GM12878 (cell line): ENCODE data around the gene POLR3G. TPM values are rescaled to one million over a fixed set of nuclear protein-coding genes. Genes with fewer than 3 reads are reported as not detected.

Experiments used
- ATAC-seq: fragments of 200-7000 bp; cut with Tn5 transposase; 3 replicates; pipeline ENCODE4 v1.9.1; 2020; ENCODE audit warnings: mild to moderate bottlenecking, moderate library complexity
- BruUV-seq: library from RNA; stranded (reverse); fragments of 400-500 nt; replicated peaks from 2 replicates; lab custom pipeline; 2021; lab: Mats Ljungman, UMichigan
- CTCF ChIA-PET: fragments of 300-600 bp; sonication (Branson Sonifier 250); formaldehyde crosslinking; extraction: SDS; loops from one replicate; lab custom pipeline; 2021; ENCODE audit warnings: inconsistent platforms; lab: Yijun Ruan, JAX
- POLR2A ChIA-PET: fragments of 350-600 bp; formaldehyde crosslinking; extraction: SDS; loops from one replicate; lab custom pipeline; 2021; ENCODE audit warnings: inconsistent platforms; lab: Charles Lee
- RAD21 ChIA-PET: fragments of 300-600 bp; sonication (Branson Sonifier 250); formaldehyde crosslinking; loops from one replicate; lab custom pipeline; 2023; ENCODE audit warnings: antibody characterized with exemption; ENCODE audit not compliant: unreplicated experiment; lab: Charles Lee
- SMC1A ChIA-PET: fragments of 300-600 bp; sonication (Branson Sonifier 250); formaldehyde crosslinking; loops from one replicate; lab custom pipeline; 2023; ENCODE audit not compliant: unreplicated experiment, uncharacterized antibody; lab: Charles Lee
- DNase-seq: peaks from one replicate; pipeline ENCODE4 v3.0.0-alpha.2; 2011; ENCODE audit warnings: low read depth, low spot score
- FAIRE-seq: peaks from 3 replicates; lab custom pipeline; 2011; peaks lifted over from hg19 to GRCh38; lab: Jason Lieb, UNC
- H2AFZ ChIP-seq: 2 replicates; pipeline ENCODE4 v1.6.0; 2011; ENCODE audit warnings: low read depth, low read length, control low read depth; ENCODE audit not compliant: control insufficient read depth
- H3K27ac ChIP-seq: 2 replicates; pipeline ENCODE4 v1.5.1; 2011; ENCODE audit warnings: control low read depth; ENCODE audit not compliant: control insufficient read depth, insufficient read depth
- H3K27me3 ChIP-seq, 2 experiments: replicated peaks in 1 of 2; 2 replicates each; pipeline versions ENCODE4 v1.6.0 to v1.6.1; 2011; ENCODE audit warnings: low read length in 1 of 2; ENCODE audit not compliant: control insufficient read depth in 2 of 2, insufficient read depth in 2 of 2
- H3K36me3 ChIP-seq, 2 experiments: 2 replicates each; pipeline ENCODE4 v1.5.1; 2011; ENCODE audit warnings: low read length in 1 of 2; ENCODE audit not compliant: control insufficient read depth in 2 of 2, insufficient read depth in 2 of 2
- H3K4me1 ChIP-seq: 2 replicates; pipeline ENCODE4 v1.6.1; 2011; ENCODE audit warnings: mild to moderate bottlenecking, low read length, moderate library complexity, mixed read lengths; ENCODE audit not compliant: control insufficient read depth, insufficient read depth
- H3K4me2 ChIP-seq: 2 replicates; pipeline ENCODE4 v1.6.0; 2011; ENCODE audit warnings: control low read depth; ENCODE audit not compliant: control insufficient read depth, insufficient read depth
- H3K4me3 ChIP-seq: fragments of 200-600 bp; sonication (generic); 2 replicates; pipeline ENCODE4 v1.5.1; 2016
- H3K79me2 ChIP-seq: 2 replicates; pipeline ENCODE4 v1.6.0; 2011; ENCODE audit warnings: low read length; ENCODE audit not compliant: control insufficient read depth, insufficient read depth
- H3K9ac ChIP-seq: 2 replicates; pipeline ENCODE4 v1.8.0; 2011; ENCODE audit warnings: low read length, control low read depth, mixed read lengths; ENCODE audit not compliant: control insufficient read depth, insufficient read depth
- H3K9me3 ChIP-seq: replicated peaks from 3 replicates; pipeline ENCODE4 v1.5.1; 2011; ENCODE audit warnings: mild to moderate bottlenecking, low read length; ENCODE audit not compliant: control insufficient read depth, insufficient read depth
- H4K20me1 ChIP-seq: 2 replicates; pipeline ENCODE4 v1.6.0; 2011; ENCODE audit not compliant: control insufficient read depth, insufficient read depth
- CHD2 ChIP-seq: IDR thresholded peaks from 2 replicates; pipeline ENCODE4 v1.6.1; 2011; ENCODE audit warnings: low read depth, low read length, improper control_type of control experiment, borderline replicate concordance
- CHD4 ChIP-seq: fragments of 200-600 bp; sonication (generic); IDR thresholded peaks from 2 replicates; pipeline ENCODE4 v1.6.1; 2016; ENCODE audit warnings: mild to moderate bottlenecking
- E2F4 ChIP-seq: IDR thresholded peaks from 2 replicates; pipeline ENCODE4 v1.6.1; 2012; ENCODE audit warnings: low read depth, low read length, improper control_type of control experiment
- E2F8 ChIP-seq: fragments of 450-650 bp; IDR thresholded peaks from 2 replicates; pipeline ENCODE4 v1.6.1; 2018; ENCODE audit warnings: mild to moderate bottlenecking, low read depth, moderate library complexity; ENCODE audit not compliant: partially characterized antibody
- GABPA ChIP-seq: IDR thresholded peaks from 2 replicates; pipeline ENCODE4 v1.6.1; 2014; ENCODE audit warnings: antibody characterized with exemption, low read depth, mild to moderate bottlenecking, inconsistent platforms
- MXI1 ChIP-seq: fragments of 150-350 bp; IDR thresholded peaks from 2 replicates; pipeline ENCODE4 v1.6.1; 2011; ENCODE audit warnings: low read depth, mild to moderate bottlenecking, inconsistent platforms, low read length, improper control_type of control experiment
- NFIC ChIP-seq: IDR thresholded peaks from 2 replicates; pipeline ENCODE4 v1.6.1; 2012; ENCODE audit warnings: low read depth, mild to moderate bottlenecking, inconsistent platforms, low read length, moderate library complexity
- NFXL1 ChIP-seq: fragments of 450-650 bp; IDR thresholded peaks from 2 replicates; pipeline ENCODE4 v1.6.1; 2017; ENCODE audit warnings: antibody characterized with exemption, mild to moderate bottlenecking, borderline replicate concordance
- NRF1 ChIP-seq: conservative IDR thresholded peaks from 2 replicates; pipeline ENCODE4 v1.6.1; 2011; ENCODE audit warnings: mild to moderate bottlenecking, low read depth, low read length, improper control_type of control experiment
- PAX5 ChIP-seq: IDR thresholded peaks from 2 replicates; pipeline ENCODE4 v1.6.1; 2011; ENCODE audit warnings: low read depth, low read length, borderline replicate concordance
- POLR2AphosphoS5 ChIP-seq: IDR thresholded peaks from 2 replicates; pipeline ENCODE4 v1.6.1; 2011; ENCODE audit warnings: mild to moderate bottlenecking, low read length, inconsistent platforms
- PRDM15 ChIP-seq: fragments of 450-650 bp; formaldehyde crosslinking; IDR thresholded peaks from 2 replicates; pipeline ENCODE4 v1.4.0; 2020; ENCODE audit warnings: mild to moderate bottlenecking, moderate library complexity
- RELA ChIP-seq: fragments of 450-650 bp; IDR thresholded peaks from 2 replicates; pipeline ENCODE4 v1.8.0; 2014; ENCODE audit warnings: borderline replicate concordance; ENCODE audit not compliant: partially characterized antibody
- SMARCA5 ChIP-seq: fragments of 450-650 bp; IDR thresholded peaks from 2 replicates; pipeline ENCODE4 v1.6.1; 2017; ENCODE audit warnings: mild to moderate bottlenecking
- ZBTB4 ChIP-seq: fragments of 450-650 bp; formaldehyde crosslinking; IDR thresholded peaks from 2 replicates; pipeline ENCODE4 v1.4.0; 2022; ENCODE audit warnings: mild to moderate bottlenecking, moderate library complexity
- in situ Hi-C: fragments of 300-500 bp; cut with MboI; formaldehyde crosslinking; loops from 9 replicates; pipeline ENCODE4 v1.14.3; 2018; ENCODE audit warnings: mixed read lengths
- intact Hi-C: fragments of 100-400 bp; cut with micrococcal nuclease; formaldehyde crosslinking; loops from one replicate; pipeline ENCODE4 v1.14.2; 2022; ENCODE audit not compliant: unreplicated experiment
- polyA plus RNA-seq, 11 experiments: library from polyadenylated mRNA; depleted of rRNA in 4 of 11; unstranded in 6 of 11; stranded (reverse) in 5 of 11; fragments of >200 nt; fragmentation: Nextera tagmentation in 4 of 11; fragmentation: Illumina TruSeq in 1 of 11; extraction: Ambion mirVana in 4 of 11; extraction: Trizol in 1 of 11; gene quantifications; 1 replicate in 1 of 11; 2 replicates in 10 of 11; pipeline versions ENCODE4 v1.2.1 to v1.2.3, GENCODE V29; 2011 to 2016; ENCODE audit warnings: inconsistent platforms in 2 of 11, missing spikeins in 2 of 11, low read depth in 1 of 11
- total RNA-seq, 4 experiments: library from RNA; depleted of rRNA in 3 of 4; stranded (reverse); fragments of >200 nt in 3 of 4; fragmentation: Illumina TruSeq in 1 of 4; extraction: Trizol in 1 of 4; gene quantifications; 2 replicates each; pipeline versions ENCODE4 v1.2.1 to v1.2.3, GENCODE V29; 2013 to 2021

POLR3G gene
- total and polyA plus RNA-seq, 10 of the 15 experiments (the other 5 are each of a cell fraction or from before 2014, with no cell fraction given), result 15.2 to 50.9 (median 27.5) TPM

- RAD21 ChIA-PET, result no interaction called here
- ATAC-seq, result no peak
- Histone ChIP-seq H3K9me3 (no peaks in the 10 kb centered on the region), H3K27ac (no peak overlapping the region), H3K27me3 (peaks cover under 1 to 16% of the 10 kb centered on the region in 2 experiments; a peak in 3 of 4 replicates), H3K4me1 (no peaks in the 10 kb centered on the region), H3K36me3 (no peaks in the 10 kb centered on the region), H3K9ac (no peak overlapping the region), H4K20me1 (no peaks in the 10 kb centered on the region), H3K79me2 (no peaks in the 10 kb centered on the region), H3K4me3 (no peak overlapping the region), H3K4me2 (no peak overlapping the region), H2AFZ (no peak overlapping the region)
- no peak for DNase-seq
- BruUV-seq, result no TSS peak
- in situ Hi-C loops, result no loop called here
- CTCF ChIA-PET, result no interaction called here
- POLR2A ChIA-PET, result no interaction called here
- SMC1A ChIA-PET, result interaction anchor here (0.6 kb wide), 1 partner anchor 1920 kb away, joined by 3 read pairs; no protein-coding TSS in a partner anchor
- intact Hi-C loops, result no loop called here
- FAIRE-seq, result no peak
- TF ChIP-seq CHD2 (no peak), RELA (no peak), ZBTB4 (CRISPR knock-in tag) (no peak), GABPA (no peak), CHD4 (no peak), SMARCA5 (no peak), POLR2AphosphoS5 (no peak), NRF1 (no peak), NFXL1 (no peak), E2F4 (no peak), MXI1 (no peak), PAX5 (no peak), NFIC (no peak), E2F8 (no peak), PRDM15 (CRISPR knock-in tag) (no peak)
These were observed 79.0 kb downstream of the POLR3G start for GRCh38 chr5:90553711-90554110.
